DMS 273 (cell line): ENCODE results near the gene ATP7A.
"Not testable (repeated sequence)": the region's sequence is repeated elsewhere in the genome, so short reads cannot be mapped to it uniquely, and the experiment has no call there.

ENCODE experiments used
- DNase-seq: peaks from one replicate; lab custom pipeline; 2025; ENCODE audit not compliant: unreplicated experiment; lab: John Stamatoyannopoulos, UW

ATP7A gene

GRCh38 chrX:77945031-77945430 lies 34.5 kb downstream of the ATP7A start:
- not testable (repeated sequence) for DNase-seq

- no peak for DNase-seq
Observed at GRCh38 chrX:77945910-77946545, 35.5 kb downstream of the ATP7A start.

- DNase-seq: no peak
Observed at GRCh38 chrX:77946571-77946970, 36.1 kb downstream of the ATP7A start.

- DNase-seq: no peak
Observed at GRCh38 chrX:77949840-77950239, 39.3 kb downstream of the ATP7A start.

- DNase-seq: no peak
Observed at GRCh38 chrX:77952173-77952572, 41.7 kb downstream of the ATP7A start.

- no peak for DNase-seq
Observed at GRCh38 chrX:77953302-77953701, 42.8 kb downstream of the ATP7A start.

GRCh38 chrX:77953708-77954107 lies 43.2 kb downstream of the ATP7A start:
- no peak for DNase-seq

- no peak for DNase-seq
Observed at GRCh38 chrX:77960567-77960966, 50.1 kb downstream of the ATP7A start.

GRCh38 chrX:77961063-77961462 lies 50.6 kb downstream of the ATP7A start:
- DNase-seq: no peak

GRCh38 chrX:77962068-77962902 lies 51.8 kb downstream of the ATP7A start:
- DNase-seq: no peak

GRCh38 chrX:77966361-77966760 lies 55.9 kb downstream of the ATP7A start:
- no peak for DNase-seq

GRCh38 chrX:77967631-77968030 lies 57.1 kb downstream of the ATP7A start:
- DNase-seq: no peak

- DNase-seq: no peak
Observed at GRCh38 chrX:77969538-77969937, 59.0 kb downstream of the ATP7A start, which contains the start of gene PGAM4. PGAM4 (minus strand) TSS chrX:77969638; CDS start chrX:77969638, 0 bp downstream.

GRCh38 chrX:77975755-77976154 lies 65.3 kb downstream of the ATP7A start:
- no peak for DNase-seq

GRCh38 chrX:77977095-77977494 lies 66.6 kb downstream of the ATP7A start:
- DNase-seq: no peak

GRCh38 chrX:77977518-77977917 lies 67.0 kb downstream of the ATP7A start:
- no peak for DNase-seq

- no peak for DNase-seq
Observed at GRCh38 chrX:77979870-77980269, 69.4 kb downstream of the ATP7A start.

GRCh38 chrX:78011846-78012245 lies 101.4 kb downstream of the ATP7A start:
- DNase-seq: no peak

- DNase-seq: no peak
Observed at GRCh38 chrX:78019586-78020483, 109.3 kb downstream of the ATP7A start.

- peak; percentile 34 for DNase-seq
Observed at GRCh38 chrX:78024349-78025059, 114.0 kb downstream of the ATP7A start.

- no peak for DNase-seq
Observed at GRCh38 chrX:78027798-78028197, 117.3 kb downstream of the ATP7A start.
